ENCODE measurements around the gene CDC34. TPM values are rescaled to one million over a fixed set of nuclear protein-coding genes. Genes with fewer than 3 reads are reported as not detected.

Gene CDC34
- total RNA-seq, 1 experiment from 2014 or later, result 93.3 TPM

- Histone ChIP-seq H3K79me2 (ENCODE audit: low read depth) (peaks cover 6% of the 10 kb centered on the region), H3F3A (ENCODE audit: insufficient read depth, low read depth) (peaks cover 19% of the 10 kb centered on the region; the same call in 1 of the 2 replicates), H2AFZ (no peak overlapping the region), H3K4me1 (replicated peaks; ENCODE audit: insufficient read depth) (0 out of 2 replicates have a peak, but pooled peaks cover 6% of the 10 kb centered on the region), H4K20me1 (ENCODE audit: insufficient read depth) (no peaks in the 10 kb centered on the region), H3K9me2 (ENCODE audit: insufficient read depth) (no peaks in the 10 kb centered on the region), H3K4me2 (no peak overlapping the region), H3K36me3 (ENCODE audit: low read depth) (no peaks in the 10 kb centered on the region), H3K27me3 (ENCODE audit: insufficient read depth, low read depth) (no peaks in the 10 kb centered on the region), H3K27ac (no peak overlapping the region), H3K9me3 (ENCODE audit: insufficient read depth, low read depth) (no peaks in the 10 kb centered on the region), H3K4me3 (no peak overlapping the region)
- CTCF ChIA-PET, result no interaction called here
- intact Hi-C loops (cut with micrococcal nuclease; ENCODE audit: unreplicated experiment), result no loop called here
- TF ChIP-seq CTCF (conservative IDR thresholded peaks at IDR 0.05), result no peak
- TF ChIP-seq EZH2 (IDR thresholded peaks at IDR 0.05; ENCODE audit: low read depth), result no peak
- POLR2A ChIA-PET (ENCODE audit: unreplicated experiment), result no interaction called here
- BruUV-seq (replicated peaks), result no TSS peak
- DNase-seq, result no peak
Observed at GRCh38 chr19:504616-505015, 26.9 kb upstream of the CDC34 start.

- Histone ChIP-seq H3K4me1 (replicated peaks; ENCODE audit: insufficient read depth) (0 out of 2 replicates have a peak, but pooled peaks cover 6% of the 10 kb centered on the region), H3K4me2 (peak overlapping the region; percentile 95), H3K27me3 (ENCODE audit: insufficient read depth, low read depth) (no peaks in the 10 kb centered on the region), H3K79me2 (ENCODE audit: low read depth) (peaks cover 6% of the 10 kb centered on the region), H3K9me3 (ENCODE audit: insufficient read depth, low read depth) (no peaks in the 10 kb centered on the region), H2AFZ (peak overlapping the region; percentile 92), H3K9me2 (ENCODE audit: insufficient read depth) (no peaks in the 10 kb centered on the region), H4K20me1 (ENCODE audit: insufficient read depth) (no peaks in the 10 kb centered on the region), H3K27ac (peak overlapping the region; percentile 86), H3F3A (ENCODE audit: insufficient read depth, low read depth) (peaks cover 13% of the 10 kb centered on the region; the same call in 1 of the 2 replicates), H3K36me3 (ENCODE audit: low read depth) (no peaks in the 10 kb centered on the region), H3K4me3 (peak overlapping the region; percentile 97)
- ChIA-PET CTCF (interaction anchor here (0.6 to 1.3 kb wide), 6 partner anchors 25 to 734 kb away, joined by 3 to 8 read pairs (median 4); partner anchors contain the start of gene CDC34), POLR2A (ENCODE audit: unreplicated experiment) (interaction anchor here (0.5 to 0.8 kb wide), 5 partner anchors 18 to 1241 kb away, joined by 3 to 7 read pairs (median 5); no protein-coding TSS in a partner anchor)
- DNase-seq, result peak; percentile 94 to 96
- intact Hi-C loops (cut with micrococcal nuclease; ENCODE audit: unreplicated experiment), result loop anchor here (1.0 to 2.0 kb wide), 3 partner anchors 18 to 216 kb away; partner anchors contain the start of genes CDC34 and PLPP2
- no peak for TF ChIP-seq EZH2 (IDR thresholded peaks at IDR 0.05; ENCODE audit: low read depth)
- TF ChIP-seq CTCF (conservative IDR thresholded peaks at IDR 0.05), result peak; percentile 91
- BruUV-seq (replicated peaks), result TSS peak; percentile 46
Observed at GRCh38 chr19:506404-507285, 24.9 kb upstream of the CDC34 start.

- no peaks in the 10 kb centered on the region for H4K20me1 ChIP-seq (ENCODE audit: insufficient read depth)
- H3K4me3 ChIP-seq, result peak within 1 kb of the TSS; percentile 97
- ChIA-PET POLR2A (ENCODE audit: unreplicated experiment) (interaction anchor here (0.7 kb wide), 1 partner anchor 162 kb away, joined by 3 read pairs; no protein-coding TSS in a partner anchor), CTCF (interaction anchor here (1.3 kb wide), 1 partner anchor 69 kb away, joined by 4 read pairs; no protein-coding TSS in a partner anchor)
- peak within 1 kb of the TSS; percentile 86 for H3K27ac ChIP-seq
- TF ChIP-seq EZH2 (IDR thresholded peaks at IDR 0.05; ENCODE audit: low read depth), result no peak
- no peak for TF ChIP-seq CTCF (conservative IDR thresholded peaks at IDR 0.05)
- H3K4me1 ChIP-seq (replicated peaks; ENCODE audit: insufficient read depth), result 0 out of 2 replicates have a peak, but pooled peaks cover 6% of the 10 kb centered on the region
- peaks cover 6% of the 10 kb centered on the region for H3K79me2 ChIP-seq (ENCODE audit: low read depth)
- peaks cover 11% of the 10 kb centered on the region; the same call in 1 of the 2 replicates for H3F3A ChIP-seq (ENCODE audit: insufficient read depth, low read depth)
- BruUV-seq (replicated peaks), result no TSS peak
- H3K9me2 ChIP-seq (ENCODE audit: insufficient read depth), result no peaks in the 10 kb centered on the region
- H3K27me3 ChIP-seq (ENCODE audit: insufficient read depth, low read depth), result no peaks in the 10 kb centered on the region
- H2AFZ ChIP-seq, result peak within 1 kb of the TSS; percentile 92
- DNase-seq, result peak; percentile 58 to 78
- no peaks in the 10 kb centered on the region for H3K9me3 ChIP-seq (ENCODE audit: insufficient read depth, low read depth)
- intact Hi-C loops (cut with micrococcal nuclease; ENCODE audit: unreplicated experiment), result loop anchor here (1.0 to 2.0 kb wide), 3 partner anchors 19 to 217 kb away; partner anchors contain the start of genes CDC34 and PLPP2
- H3K36me3 ChIP-seq (ENCODE audit: low read depth), result no peaks in the 10 kb centered on the region
- H3K4me2 ChIP-seq, result peak within 1 kb of the TSS; percentile 95
Observed at GRCh38 chr19:507286-508203, 24.0 kb upstream of the CDC34 start, which contains the start of gene TPGS1. TPGS1 (plus strand) TSS chr19:507497; CDS start chr19:507507, 10 bp downstream.
